Peyer's patch (tissue), 4 donors: ENCODE results near the gene EPDR1. TPM values are rescaled to one million over a fixed set of nuclear protein-coding genes. Genes with fewer than 3 reads are reported as not detected.

ENCODE experiments used
- DNase-seq, 3 donors: peaks; one replicate each; pipeline ENCODE4 v3.0.0-alpha.2; 2017 to 2019
- H3K27ac ChIP-seq, 4 donors: fragments of 200-600 bp; sonication (generic); one replicate each; pipeline ENCODE4 v1.5.1; 2016 to 2019
- H3K27me3 ChIP-seq, 2 donors: fragments of 200-600 bp; sonication (generic); one replicate each; pipeline ENCODE4 v1.5.1; 2019
- H3K36me3 ChIP-seq, 3 donors: fragments of 200-600 bp; sonication (generic); one replicate each; pipeline ENCODE4 v1.5.1; 2016 to 2019
- H3K4me1 ChIP-seq, 4 donors: fragments of 200-600 bp; sonication (generic); one replicate each; pipeline ENCODE4 v1.5.1; 2016 to 2019
- H3K4me3 ChIP-seq, 4 donors: fragments of 200-600 bp; sonication (generic); 1 replicate in 3 of 4; 2 replicates in 1 of 4; pipeline ENCODE4 v1.5.1; 2016 to 2019; ENCODE audit warnings: mild to moderate bottlenecking in 1 of 4
- H3K9me3 ChIP-seq, 4 donors: fragments of 200-600 bp; sonication (generic); one replicate each; pipeline ENCODE4 v1.5.1; 2016 to 2019; ENCODE audit warnings: mild to moderate bottlenecking in 1 of 4
- POLR2A ChIP-seq, 2 donors: fragments of 450-650 bp; IDR thresholded peaks; one replicate each; pipeline ENCODE4 v1.5.1; 2017; ENCODE audit warnings: antibody characterized with exemption in 2 of 2, mild to moderate bottlenecking in 2 of 2, moderate library complexity in 2 of 2
- total RNA-seq, 4 donors: library from RNA; depleted of rRNA; stranded (reverse); fragments of >200 nt; gene quantifications; one replicate each; pipeline ENCODE4 v1.1.0, GENCODE V29; 2016
- TF ChIP-seq, protein P1 (sequence below), 6 experiments: fragments of 450-650 bp in 4 of 6; fragments of 200-600 bp in 2 of 6; sonication (generic) in 1 of 6; IDR thresholded peaks; one replicate each; pipeline ENCODE4 v1.5.1; 2017 to 2019; ENCODE audit warnings: antibody characterized with exemption in 6 of 6, mild to moderate bottlenecking in 3 of 6, moderate library complexity in 1 of 6

The EPDR1 gene
- total RNA-seq, 4 donors from 2014 or later, result 7.4 to 22.5 (median 19.7) TPM

DNA sequence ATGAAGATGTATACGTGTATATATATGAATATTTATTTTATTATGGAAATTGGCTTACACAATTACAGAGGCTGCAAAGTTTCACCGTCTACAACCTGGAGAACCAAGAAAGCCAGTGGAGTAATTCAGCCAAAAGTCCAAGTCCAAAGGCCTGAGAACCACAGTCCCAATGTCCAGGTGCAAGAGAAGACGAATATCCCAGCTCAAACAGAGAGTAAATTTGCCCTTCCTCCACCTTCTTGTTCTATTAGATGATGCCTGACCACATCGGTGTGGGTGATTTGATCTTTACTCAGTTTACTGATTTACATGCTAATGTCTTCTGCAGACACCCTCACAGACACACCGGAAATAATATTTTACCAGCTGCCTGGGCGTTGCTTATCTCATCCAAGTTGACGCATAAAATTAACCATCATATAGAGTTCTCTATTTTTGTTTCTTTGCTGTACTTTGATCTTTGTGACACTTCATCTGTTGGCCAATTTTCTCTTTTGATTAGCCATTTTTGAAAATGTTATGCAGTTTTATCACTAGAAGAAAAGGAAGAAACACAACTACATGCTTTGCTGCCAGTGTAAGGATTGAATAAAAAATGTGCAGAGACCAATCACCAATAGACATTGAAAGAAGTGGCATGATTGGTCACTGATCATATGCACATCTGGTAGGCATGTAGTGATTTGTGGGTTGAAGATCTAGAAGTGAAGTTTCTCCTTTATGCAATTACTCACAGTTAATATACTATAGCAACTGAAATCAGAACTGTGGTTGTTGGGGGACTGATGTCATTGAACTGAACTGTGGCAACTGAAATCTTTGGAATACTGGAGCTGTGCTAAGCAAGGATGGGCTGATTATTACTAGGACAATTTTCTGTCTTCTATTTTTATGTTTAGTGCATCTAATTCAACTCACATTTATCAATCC, 68.5 kb downstream of the EPDR1 start:
- H3K27ac ChIP-seq, result peak overlapping the region in 2 of 4 donors; percentile 50 to 66
- H3K27me3 ChIP-seq, result no peaks in the 10 kb centered on the region
- H3K4me3 ChIP-seq, result no peak overlapping the region
- no peaks in the 10 kb centered on the region for H3K9me3 ChIP-seq
- TF ChIP-seq, protein P1, sequence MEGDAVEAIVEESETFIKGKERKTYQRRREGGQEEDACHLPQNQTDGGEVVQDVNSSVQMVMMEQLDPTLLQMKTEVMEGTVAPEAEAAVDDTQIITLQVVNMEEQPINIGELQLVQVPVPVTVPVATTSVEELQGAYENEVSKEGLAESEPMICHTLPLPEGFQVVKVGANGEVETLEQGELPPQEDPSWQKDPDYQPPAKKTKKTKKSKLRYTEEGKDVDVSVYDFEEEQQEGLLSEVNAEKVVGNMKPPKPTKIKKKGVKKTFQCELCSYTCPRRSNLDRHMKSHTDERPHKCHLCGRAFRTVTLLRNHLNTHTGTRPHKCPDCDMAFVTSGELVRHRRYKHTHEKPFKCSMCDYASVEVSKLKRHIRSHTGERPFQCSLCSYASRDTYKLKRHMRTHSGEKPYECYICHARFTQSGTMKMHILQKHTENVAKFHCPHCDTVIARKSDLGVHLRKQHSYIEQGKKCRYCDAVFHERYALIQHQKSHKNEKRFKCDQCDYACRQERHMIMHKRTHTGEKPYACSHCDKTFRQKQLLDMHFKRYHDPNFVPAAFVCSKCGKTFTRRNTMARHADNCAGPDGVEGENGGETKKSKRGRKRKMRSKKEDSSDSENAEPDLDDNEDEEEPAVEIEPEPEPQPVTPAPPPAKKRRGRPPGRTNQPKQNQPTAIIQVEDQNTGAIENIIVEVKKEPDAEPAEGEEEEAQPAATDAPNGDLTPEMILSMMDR (IDR thresholded peaks at IDR 0.05), result no peak
- TF ChIP-seq POLR2A (IDR thresholded peaks at IDR 0.05), result no peak
- peaks cover 0 to 8% (median 0%) of the 10 kb centered on the region in 4 donors for H3K4me1 ChIP-seq
- no peaks in the 10 kb centered on the region for H3K36me3 ChIP-seq
- peak in 1 of 3 donors; percentile 58 for DNase-seq

DNA sequence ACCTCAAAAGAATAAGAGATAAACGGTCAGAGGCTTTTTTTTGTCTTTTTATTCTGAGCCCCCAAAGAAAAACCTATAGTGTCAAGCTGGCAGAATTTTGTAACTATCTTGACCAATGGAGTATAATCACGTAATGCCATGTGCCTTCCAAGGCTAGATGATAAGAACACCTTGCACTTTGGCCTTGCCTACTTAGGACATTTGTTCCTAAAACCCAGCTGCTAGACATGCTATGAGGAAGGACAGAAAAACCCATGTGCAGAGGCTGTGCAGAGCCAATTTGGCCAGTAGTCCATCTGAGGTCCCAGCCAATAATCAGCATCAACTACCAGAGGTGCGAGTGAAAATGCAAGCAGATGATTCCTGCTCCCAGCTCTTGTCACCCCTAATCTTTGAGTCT, 69.9 kb downstream of the EPDR1 start:
- Histone ChIP-seq H3K4me1 (peaks cover 0 to 8% (median 0%) of the 10 kb centered on the region in 4 donors), H3K27ac (no peak overlapping the region), H3K27me3 (no peaks in the 10 kb centered on the region), H3K36me3 (no peaks in the 10 kb centered on the region), H3K4me3 (no peak overlapping the region), H3K9me3 (no peaks in the 10 kb centered on the region)
- no peak for DNase-seq
- TF ChIP-seq, protein P1 (IDR thresholded peaks at IDR 0.05), result no peak
- no peak for TF ChIP-seq POLR2A (IDR thresholded peaks at IDR 0.05)

GRCh38 chr7:37993060-37993501, 72.6 kb downstream of the EPDR1 start:
- Histone ChIP-seq H3K27me3 (no peaks in the 10 kb centered on the region), H3K4me1 (no peaks in the 10 kb centered on the region), H3K9me3 (no peaks in the 10 kb centered on the region), H3K27ac (no peak overlapping the region), H3K36me3 (no peaks in the 10 kb centered on the region), H3K4me3 (no peak overlapping the region)
- no peak for DNase-seq
- no peak for TF ChIP-seq POLR2A (IDR thresholded peaks at IDR 0.05)
- TF ChIP-seq, protein P1 (IDR thresholded peaks at IDR 0.05), result no peak

GRCh38 chr7:37999673-38000072, 79.2 kb downstream of the EPDR1 start:
- H3K36me3 ChIP-seq, result no peaks in the 10 kb centered on the region
- no peaks in the 10 kb centered on the region for H3K4me1 ChIP-seq
- no peaks in the 10 kb centered on the region for H3K9me3 ChIP-seq
- H3K4me3 ChIP-seq, result no peak overlapping the region
- no peak for TF ChIP-seq POLR2A (IDR thresholded peaks at IDR 0.05)
- TF ChIP-seq, protein P1 (IDR thresholded peaks at IDR 0.05), result no peak
- H3K27me3 ChIP-seq, result no peaks in the 10 kb centered on the region
- DNase-seq, result no peak
- peak overlapping the region in 1 of 4 donors; percentile 44 for H3K27ac ChIP-seq

GRCh38 chr7:38000272-38000671, 79.8 kb downstream of the EPDR1 start:
- no peak for TF ChIP-seq POLR2A (IDR thresholded peaks at IDR 0.05)
- TF ChIP-seq, protein P1 (IDR thresholded peaks at IDR 0.05), result no peak
- no peak for DNase-seq
- Histone ChIP-seq H3K27ac (peak overlapping the region in 1 of 4 donors; percentile 44), H3K27me3 (no peaks in the 10 kb centered on the region), H3K9me3 (no peaks in the 10 kb centered on the region), H3K4me1 (no peaks in the 10 kb centered on the region), H3K4me3 (no peak overlapping the region), H3K36me3 (no peaks in the 10 kb centered on the region)

Other genes with a start within 250 kb of the EPDR1 start
- gene GPR141, start 236.9 kb upstream of the EPDR1 start, total RNA-seq, result not detected
- gene NME8, start 72.0 kb upstream of the EPDR1 start, total RNA-seq, result 1 to 10 TPM in 1 of 4 donors, not detected in 3; 1.7 TPM
- gene SFRP4, start 3.8 kb upstream of the EPDR1 start, total RNA-seq, result 1 to 10 TPM in 1 of 4 donors, not detected in 3; 1.2 TPM